ENCODE data around the gene ADAMTS18. TPM values are rescaled to one million over a fixed set of nuclear protein-coding genes. Genes with fewer than 3 reads are reported as not detected.
A peak's percentile ranks its signal among the peaks of the same experiment; 100 is the strongest.

ADAMTS18 gene
- total RNA-seq, 4 donors from 2014 or later = 0.75 TPM; not detected in 3

- WGBS, 2 donors = 0 to 2% methylated on average over 7 to 21 of the region's 21 CpGs
- H3K4me3 ChIP-seq (replicated peaks in 1 of 3) = no peak overlapping the region
- H3K9me3 ChIP-seq = no peaks in the 10 kb centered on the region
- DNase-seq = peak; percentile 83 to 88
- intact Hi-C loops (cut with DNase I) = loop anchor here (2.0 to 10.0 kb wide), 2 partner anchors 209 to 349 kb away; no protein-coding TSS in a partner anchor
- no peaks in the 10 kb centered on the region for H3K27me3 ChIP-seq
- no peak for TF ChIP-seq POLR2A (IDR thresholded peaks at IDR 0.05)
- peak; percentile 98 to 100 (median 100) for TF ChIP-seq CTCF (IDR thresholded peaks at IDR 0.05)
- H3K36me3 ChIP-seq = no peaks in the 10 kb centered on the region
- no peak overlapping the region for H3K27ac ChIP-seq
- peaks cover 0 to 3% of the 10 kb centered on the region in 2 donors for H3K4me1 ChIP-seq
Measured at GRCh38 chr16:77236063-77236511, 198.7 kb downstream of the ADAMTS18 start.

GRCh38 chr16:77234611-77235010 is 200.2 kb downstream of the ADAMTS18 start:
- H3K9me3 ChIP-seq = no peaks in the 10 kb centered on the region
- intact Hi-C loops (cut with DNase I) = loop anchor here (5.0 to 10.0 kb wide), 2 partner anchors 210 to 428 kb away; no protein-coding TSS in a partner anchor
- no peaks in the 10 kb centered on the region for H3K36me3 ChIP-seq
- H3K27ac ChIP-seq = no peak overlapping the region
- H3K27me3 ChIP-seq = no peaks in the 10 kb centered on the region
- DNase-seq = no peak
- TF ChIP-seq CTCF (IDR thresholded peaks at IDR 0.05) = no peak
- TF ChIP-seq POLR2A (IDR thresholded peaks at IDR 0.05) = no peak
- 50 to 54% methylated on average over 11 of the region's 11 CpGs for WGBS, 2 donors
- no peak overlapping the region for H3K4me3 ChIP-seq (replicated peaks in 1 of 3)
- H3K4me1 ChIP-seq = peaks cover 0 to 3% of the 10 kb centered on the region in 2 donors

- TF ChIP-seq CTCF (IDR thresholded peaks at IDR 0.05) (no peak), POLR2A (IDR thresholded peaks at IDR 0.05) (no peak)
- intact Hi-C loops (cut with DNase I) = loop anchor here (5.0 to 10.0 kb wide), 2 partner anchors 211 to 428 kb away; no protein-coding TSS in a partner anchor
- Histone ChIP-seq H3K4me3 (replicated peaks in 1 of 3) (no peak overlapping the region), H3K9me3 (no peaks in the 10 kb centered on the region), H3K27ac (no peak overlapping the region), H3K36me3 (no peaks in the 10 kb centered on the region), H3K4me1 (peaks cover 0 to 3% of the 10 kb centered on the region in 2 donors), H3K27me3 (no peaks in the 10 kb centered on the region)
- WGBS, 2 donors = 79 to 84% methylated on average over 9 of the region's 9 CpGs
- no peak for DNase-seq
Measured at GRCh38 chr16:77233799-77234519, 200.9 kb downstream of the ADAMTS18 start.

Other genes with a start within 250 kb of the ADAMTS18 start
- gene MON1B, start 243.8 kb downstream of the ADAMTS18 start, total RNA-seq = 10 to 100 TPM; 24.1 to 51.4 (median 40.7) TPM
- gene SYCE1L, start 235.6 kb downstream of the ADAMTS18 start, total RNA-seq = 1 to 10 TPM in 1 of 4 donors, not detected in 3; 3.9 TPM